NT2/D1 (cell line): ENCODE measurements around the gene RALGDS.
"Not testable (repeated sequence)": the region's sequence is repeated elsewhere in the genome, so short reads cannot be mapped to it uniquely, and the experiment has no call there.

Experiments used
- SUZ12 ChIP-seq: IDR thresholded peaks from 2 replicates; pipeline ENCODE4 v1.6.1; 2011; ENCODE audit not compliant: insufficient read length, insufficient read depth; ENCODE audit errors: extremely low read depth
- YY1 ChIP-seq: IDR thresholded peaks from 2 replicates; pipeline ENCODE4 v1.6.1; 2011; ENCODE audit not compliant: insufficient read length, insufficient read depth
- ZNF274 ChIP-seq: IDR thresholded peaks from 2 replicates; pipeline ENCODE4 v1.6.1; 2011; ENCODE audit warnings: mild to moderate bottlenecking, low read depth, low read length

DNA sequence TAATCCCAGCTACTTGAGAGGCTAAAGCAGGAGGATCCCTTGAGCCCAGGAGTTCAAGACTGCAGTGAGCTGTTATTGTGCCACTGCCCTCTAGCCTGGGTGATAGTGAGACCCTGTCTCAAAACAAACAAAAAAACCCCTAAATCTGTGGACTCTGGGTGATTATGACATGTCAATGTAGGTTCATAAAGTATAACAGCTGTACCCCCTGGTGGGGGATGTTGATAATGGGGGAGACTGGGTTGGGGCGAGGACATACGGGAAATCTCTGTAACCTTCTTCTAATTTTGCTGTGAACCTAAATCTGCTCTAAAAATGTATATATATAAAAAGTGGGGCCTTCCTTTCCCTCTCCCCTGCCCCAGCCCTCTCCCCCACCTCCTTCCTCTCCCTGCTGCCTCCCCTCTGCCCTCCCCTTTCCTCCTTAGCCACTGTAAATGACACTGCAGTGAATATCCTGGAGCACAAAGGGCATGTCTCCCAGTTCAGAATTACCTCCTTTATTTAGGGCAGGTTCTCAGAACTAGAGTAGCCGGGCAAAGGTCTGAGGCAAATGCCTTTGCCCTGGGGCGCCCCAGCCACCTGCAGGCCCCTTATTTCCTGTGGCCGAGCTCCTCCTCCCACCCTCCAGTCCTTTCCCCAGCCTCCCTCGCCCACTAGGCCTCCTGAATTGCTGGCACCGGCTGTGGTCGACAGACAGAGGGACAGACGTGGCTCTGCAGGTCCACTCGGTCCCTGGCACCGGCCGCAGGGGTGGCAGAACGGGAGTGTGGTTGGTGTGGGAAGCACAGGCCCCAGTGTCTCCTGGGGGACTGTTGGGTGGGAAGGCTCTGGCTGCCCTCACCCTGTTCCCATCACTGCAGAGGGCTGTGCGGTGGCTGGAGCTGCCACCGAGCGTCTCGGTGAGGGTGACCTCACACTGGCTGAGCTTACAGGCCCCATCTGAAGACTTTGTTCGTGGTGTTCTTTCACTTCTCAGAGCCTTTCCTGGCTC lies 40.0 kb downstream of the RALGDS start:
- not testable (repeated sequence) for TF ChIP-seq YY1, SUZ12, ZNF274
